Breast epithelium (tissue), 4 donors: ENCODE results near the gene SLC15A2. TPM values are rescaled to one million over a fixed set of nuclear protein-coding genes. Genes with fewer than 3 reads are reported as not detected.

Experiments
- DNase-seq, 2 donors: peaks; one replicate each; pipeline ENCODE4 v3.0.0-alpha.2; 2019; ENCODE audit warnings: low spot score in 2 of 2
- H3K27ac ChIP-seq, 2 donors: fragments of 200-600 bp; sonication (generic) in 1 of 2; one replicate each; pipeline ENCODE4 v1.5.1; 2016 to 2019; ENCODE audit warnings: mild to moderate bottlenecking in 1 of 2
- H3K27me3 ChIP-seq, 2 donors: fragments of 200-600 bp; sonication (generic) in 1 of 2; one replicate each; pipeline versions ENCODE4 v1.5.1 to v1.6.0; 2017 to 2019; ENCODE audit warnings: control low read depth in 1 of 2, mild to moderate bottlenecking in 1 of 2
- H3K36me3 ChIP-seq: fragments of 200-600 bp; one replicate; pipeline ENCODE4 v1.5.1; 2019
- H3K4me1 ChIP-seq, 2 donors: fragments of 200-600 bp; sonication (generic); one replicate each; pipeline ENCODE4 v1.5.1; 2016 to 2019; ENCODE audit warnings: control low read depth in 1 of 2
- H3K4me3 ChIP-seq, 3 donors: fragments of 200-600 bp; sonication (generic); 1 replicate in 2 of 3; 2 replicates in 1 of 3; pipeline ENCODE4 v1.5.1; 2016 to 2019; ENCODE audit warnings: mild to moderate bottlenecking in 3 of 3, moderate library complexity in 2 of 3
- H3K9me3 ChIP-seq, 2 donors: fragments of 200-600 bp; sonication (generic) in 1 of 2; one replicate each; pipeline ENCODE4 v1.5.1; 2016 to 2019; ENCODE audit warnings: control low read depth in 1 of 2
- POLR2A ChIP-seq: fragments of 450-650 bp; IDR thresholded peaks from one replicate; pipeline ENCODE4 v1.6.1; 2016; ENCODE audit warnings: antibody characterized with exemption, mild to moderate bottlenecking, moderate library complexity
- POLR2AphosphoS5 ChIP-seq, 3 donors: sonication (generic); formaldehyde crosslinking; IDR thresholded peaks; one replicate each; pipeline ENCODE4 v1.6.1; 2017; ENCODE audit warnings: antibody characterized with exemption in 3 of 3
- intact Hi-C: fragments of 100-400 bp; cut with DNase I; formaldehyde crosslinking; loops from one replicate; pipeline ENCODE4 v1.15.1; 2023; ENCODE audit warnings: low total_unique reads
- total RNA-seq, 3 donors: library from RNA; depleted of rRNA; stranded (reverse); fragments of >200 nt; gene quantifications; one replicate each; pipeline ENCODE4 v1.1.0, GENCODE V29; 2016
- TF ChIP-seq, protein P1 (sequence below), 3 donors: fragments of 450-650 bp; IDR thresholded peaks; one replicate each; pipeline ENCODE4 v1.5.1; 2016 to 2017; ENCODE audit warnings: antibody characterized with exemption in 3 of 3, mild to moderate bottlenecking in 3 of 3, moderate library complexity in 3 of 3

The SLC15A2 gene
- total RNA-seq, 3 donors from 2014 or later, result 0.98 to 4.1 (median 2.2) TPM

DNA sequence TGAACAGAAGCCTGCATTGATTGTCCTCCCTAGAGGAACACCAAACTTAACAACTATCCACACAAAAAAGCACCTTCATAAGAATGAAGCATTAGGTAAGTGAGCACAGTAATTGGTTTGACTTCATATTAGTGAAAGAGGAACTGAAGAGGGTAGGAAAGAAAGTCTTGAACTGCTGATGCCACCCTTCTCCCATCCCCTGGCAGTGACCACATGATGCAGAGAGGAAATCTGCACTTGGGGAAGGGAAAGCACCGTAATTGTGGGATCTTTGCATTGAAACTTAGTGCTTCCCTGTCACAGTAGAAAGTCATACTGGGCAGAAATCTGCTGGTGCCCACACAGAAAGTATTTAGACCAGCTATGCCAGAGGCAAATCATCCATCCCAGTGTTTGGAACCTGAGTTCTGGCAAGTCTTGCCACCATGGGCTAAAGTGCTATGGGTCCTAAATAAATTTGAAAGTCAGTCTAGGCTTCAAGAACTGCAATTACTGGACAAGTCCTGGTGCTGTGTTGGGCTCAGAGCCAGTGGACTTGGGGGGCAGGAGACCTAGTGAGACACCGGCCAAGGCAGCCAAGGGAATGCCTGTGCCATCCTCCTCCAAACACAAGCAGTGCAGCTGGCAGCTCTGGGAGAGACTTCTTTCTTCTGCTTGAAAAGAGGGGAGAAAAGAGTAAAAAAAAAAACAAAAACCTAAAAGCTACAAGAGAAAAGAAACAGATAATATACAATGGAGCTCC lies 63.6 kb downstream of the SLC15A2 start:
- intact Hi-C loops, result no loop called here
- no peak overlapping the region for H3K27ac ChIP-seq
- TF ChIP-seq POLR2AphosphoS5 (IDR thresholded peaks at IDR 0.05), result no peak
- TF ChIP-seq POLR2A, result no peak
- TF ChIP-seq, protein P1, sequence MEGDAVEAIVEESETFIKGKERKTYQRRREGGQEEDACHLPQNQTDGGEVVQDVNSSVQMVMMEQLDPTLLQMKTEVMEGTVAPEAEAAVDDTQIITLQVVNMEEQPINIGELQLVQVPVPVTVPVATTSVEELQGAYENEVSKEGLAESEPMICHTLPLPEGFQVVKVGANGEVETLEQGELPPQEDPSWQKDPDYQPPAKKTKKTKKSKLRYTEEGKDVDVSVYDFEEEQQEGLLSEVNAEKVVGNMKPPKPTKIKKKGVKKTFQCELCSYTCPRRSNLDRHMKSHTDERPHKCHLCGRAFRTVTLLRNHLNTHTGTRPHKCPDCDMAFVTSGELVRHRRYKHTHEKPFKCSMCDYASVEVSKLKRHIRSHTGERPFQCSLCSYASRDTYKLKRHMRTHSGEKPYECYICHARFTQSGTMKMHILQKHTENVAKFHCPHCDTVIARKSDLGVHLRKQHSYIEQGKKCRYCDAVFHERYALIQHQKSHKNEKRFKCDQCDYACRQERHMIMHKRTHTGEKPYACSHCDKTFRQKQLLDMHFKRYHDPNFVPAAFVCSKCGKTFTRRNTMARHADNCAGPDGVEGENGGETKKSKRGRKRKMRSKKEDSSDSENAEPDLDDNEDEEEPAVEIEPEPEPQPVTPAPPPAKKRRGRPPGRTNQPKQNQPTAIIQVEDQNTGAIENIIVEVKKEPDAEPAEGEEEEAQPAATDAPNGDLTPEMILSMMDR (IDR thresholded peaks at IDR 0.05), result no peak
- no peaks in the 10 kb centered on the region for H3K36me3 ChIP-seq
- H3K4me1 ChIP-seq, result no peaks in the 10 kb centered on the region
- no peak for DNase-seq
- H3K9me3 ChIP-seq, result peaks cover 0 to 4% of the 10 kb centered on the region in 2 donors
- H3K27me3 ChIP-seq, result no peaks in the 10 kb centered on the region
- no peak overlapping the region for H3K4me3 ChIP-seq

DNA sequence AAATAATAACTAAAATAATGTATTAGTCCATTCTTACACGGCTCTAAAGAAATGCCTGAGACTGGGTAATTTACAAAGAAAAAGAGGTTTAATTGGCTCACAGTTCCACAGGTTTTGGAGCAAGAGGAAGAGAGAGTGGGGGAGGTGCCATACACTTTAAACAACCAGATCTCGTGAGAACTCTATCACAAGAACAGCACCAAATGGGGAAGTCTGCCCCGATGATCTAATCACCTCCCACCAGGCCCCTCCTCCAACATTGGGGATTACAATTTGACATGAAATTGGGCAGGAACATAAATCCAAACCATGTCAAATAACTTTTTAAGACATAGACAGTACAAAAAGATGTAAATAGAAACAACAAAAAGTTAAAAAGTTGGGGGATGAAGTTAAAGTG lies 64.6 kb downstream of the SLC15A2 start:
- Histone ChIP-seq H3K4me3 (no peak overlapping the region), H3K9me3 (no peaks in the 10 kb centered on the region), H3K4me1 (no peaks in the 10 kb centered on the region), H3K36me3 (no peaks in the 10 kb centered on the region), H3K27me3 (no peaks in the 10 kb centered on the region), H3K27ac (no peak overlapping the region)
- intact Hi-C loops, result no loop called here
- DNase-seq, result no peak
- TF ChIP-seq, protein P1 (IDR thresholded peaks at IDR 0.05), result no peak
- TF ChIP-seq POLR2A (no peak), POLR2AphosphoS5 (IDR thresholded peaks at IDR 0.05) (no peak)

DNA sequence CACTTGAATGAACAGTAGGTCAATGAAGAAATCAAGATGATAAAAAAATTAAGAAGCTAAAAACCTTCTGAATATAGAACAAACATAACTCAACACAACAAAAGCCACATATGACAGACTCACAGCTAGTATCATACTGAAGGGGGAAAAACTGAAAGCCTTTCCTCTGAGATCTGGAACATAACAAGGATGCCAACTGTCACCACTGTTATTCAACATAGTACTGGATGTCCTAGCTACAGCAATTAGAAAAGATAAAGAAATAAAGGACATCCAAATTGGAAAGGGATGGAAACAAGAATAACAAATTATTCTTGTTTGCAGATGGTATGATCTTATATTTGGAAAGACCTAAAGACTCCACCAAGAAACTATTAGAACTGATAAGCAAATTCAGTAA lies 67.1 kb downstream of the SLC15A2 start:
- Histone ChIP-seq H3K4me3 (no peak overlapping the region), H3K27me3 (no peaks in the 10 kb centered on the region), H3K9me3 (no peaks in the 10 kb centered on the region), H3K27ac (no peak overlapping the region), H3K36me3 (no peaks in the 10 kb centered on the region), H3K4me1 (no peaks in the 10 kb centered on the region)
- intact Hi-C loops, result no loop called here
- DNase-seq, result no peak
- TF ChIP-seq, protein P1 (IDR thresholded peaks at IDR 0.05), result no peak
- TF ChIP-seq POLR2A, result no peak
- TF ChIP-seq POLR2AphosphoS5 (IDR thresholded peaks at IDR 0.05), result no peak

DNA sequence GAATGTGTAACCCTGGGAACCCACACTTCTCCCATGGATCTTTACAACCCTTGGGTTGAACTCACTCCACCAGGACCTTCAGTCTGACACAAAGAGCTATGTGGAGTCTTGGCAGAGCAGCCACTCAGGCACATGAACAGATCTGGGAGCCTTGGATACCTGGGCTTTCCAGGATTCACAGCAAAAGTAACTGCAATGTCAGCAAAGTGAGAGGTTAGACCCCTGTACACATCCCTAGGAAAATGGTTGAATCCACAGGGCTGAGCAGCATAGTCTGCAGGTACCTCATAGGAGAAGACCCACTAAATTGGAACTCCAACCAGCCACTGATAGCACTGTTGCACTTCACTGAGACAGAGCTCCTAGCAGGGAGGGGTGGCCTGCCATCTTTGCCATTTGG lies 68.2 kb downstream of the SLC15A2 start:
- DNase-seq, result no peak
- Histone ChIP-seq H3K36me3 (no peaks in the 10 kb centered on the region), H3K4me3 (no peak overlapping the region), H3K27me3 (no peaks in the 10 kb centered on the region), H3K4me1 (no peaks in the 10 kb centered on the region), H3K9me3 (no peaks in the 10 kb centered on the region), H3K27ac (no peak overlapping the region)
- intact Hi-C loops, result no loop called here
- TF ChIP-seq POLR2A (no peak), POLR2AphosphoS5 (IDR thresholded peaks at IDR 0.05) (no peak)
- TF ChIP-seq, protein P1 (IDR thresholded peaks at IDR 0.05), result no peak

DNA sequence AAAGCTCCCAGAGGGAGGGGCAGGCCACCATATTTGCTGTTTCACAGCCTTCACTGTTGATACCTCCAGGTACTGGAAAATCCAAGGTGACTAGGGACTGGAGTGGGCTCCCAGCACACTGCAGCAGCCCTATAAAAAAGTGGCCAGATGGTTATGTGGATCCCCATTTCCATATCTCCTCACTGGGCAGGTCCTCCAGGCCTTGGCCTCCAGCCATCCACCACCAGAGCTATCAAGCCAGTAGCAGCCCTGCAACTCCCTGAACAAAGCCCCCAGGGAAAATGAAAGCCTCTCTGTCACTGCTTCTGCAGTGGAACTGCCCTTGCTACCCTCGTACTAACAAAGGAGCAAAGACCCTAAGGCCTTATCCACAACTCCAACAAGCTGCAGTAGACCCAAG lies 69.4 kb downstream of the SLC15A2 start:
- Histone ChIP-seq H3K4me3 (no peak overlapping the region), H3K36me3 (no peaks in the 10 kb centered on the region), H3K4me1 (no peaks in the 10 kb centered on the region), H3K27ac (no peak overlapping the region), H3K27me3 (no peaks in the 10 kb centered on the region), H3K9me3 (no peaks in the 10 kb centered on the region)
- TF ChIP-seq, protein P1 (IDR thresholded peaks at IDR 0.05), result no peak
- TF ChIP-seq POLR2A, result no peak
- no peak for TF ChIP-seq POLR2AphosphoS5 (IDR thresholded peaks at IDR 0.05)
- intact Hi-C loops, result no loop called here
- no peak for DNase-seq
